KOPT-K1 (cell line): ENCODE data around the gene RCAN1.

ENCODE experiments used
- H3K27ac ChIP-seq: fragments of 200-600 bp; sonication (generic); 2 replicates; pipeline ENCODE4 v1.5.1; 2016; ENCODE audit warnings: antibody characterized with exemption, mild to moderate bottlenecking, low read depth, low read length; ENCODE audit not compliant: poor library complexity, severe bottlenecking
- H3K36me3 ChIP-seq: fragments of 200-600 bp; sonication (generic); 2 replicates; pipeline ENCODE4 v1.5.1; 2017; ENCODE audit warnings: antibody characterized with exemption, mild to moderate bottlenecking, low read length, moderate library complexity; ENCODE audit not compliant: insufficient read depth
- H3K9me3 ChIP-seq: fragments of 200-600 bp; sonication (generic); 2 replicates; pipeline ENCODE4 v1.5.1; 2017; ENCODE audit warnings: antibody characterized with exemption, low read length, mild to moderate bottlenecking; ENCODE audit not compliant: insufficient read depth, poor library complexity, severe bottlenecking

The RCAN1 gene

DNA sequence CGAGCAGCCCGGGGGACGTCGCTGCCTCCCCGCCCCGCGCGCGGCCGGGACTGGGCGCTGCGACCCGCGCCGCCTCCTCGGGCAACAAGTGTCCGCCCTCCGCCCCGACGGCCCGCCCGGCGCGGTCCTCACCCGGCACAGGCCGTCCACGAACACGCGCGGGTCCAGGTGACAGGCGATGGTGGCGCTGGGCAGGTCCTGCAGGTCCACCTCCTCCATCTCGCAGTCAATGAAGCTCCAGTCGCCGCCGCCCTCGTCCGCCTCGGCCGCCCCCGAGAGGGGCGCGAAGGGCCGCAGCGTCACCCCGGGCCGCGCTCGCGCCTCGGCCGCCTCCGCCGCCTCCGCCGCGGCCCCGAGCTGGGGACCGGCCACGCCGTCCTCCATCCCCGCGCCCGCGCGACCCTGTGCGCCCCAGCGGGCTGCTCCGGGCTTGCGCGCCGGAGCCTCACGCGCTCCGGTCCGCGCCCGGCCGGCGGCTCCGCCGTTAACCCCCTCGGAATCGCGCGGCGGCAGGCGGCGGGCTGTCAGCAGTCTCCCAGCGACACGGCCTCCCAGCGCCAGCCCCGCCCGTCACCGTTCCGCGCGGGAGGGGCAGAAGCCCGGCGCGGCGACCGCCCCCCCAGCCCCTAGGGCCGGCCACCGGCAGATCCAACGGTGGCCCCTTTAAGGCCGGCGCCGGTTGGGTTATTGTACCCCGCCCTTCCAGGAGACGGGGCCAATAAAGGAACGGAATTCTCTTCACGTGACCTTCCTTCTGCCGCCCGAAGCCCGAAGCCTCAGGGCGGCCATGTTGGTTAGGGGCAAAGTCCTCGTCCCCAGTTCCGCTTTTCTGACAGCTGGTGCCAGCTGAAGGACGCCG is at the start of gene RCAN1:
Gene RCAN1 (minus strand): TSS at position 486 of the 859 bp plus-strand sequence. CDS start 102 bp downstream, at position 384.
- Histone ChIP-seq H3K27ac (peak within 1 kb of the TSS; percentile 64), H3K9me3 (no peaks in the 10 kb centered on the region), H3K36me3 (no peaks in the 10 kb centered on the region)

DNA sequence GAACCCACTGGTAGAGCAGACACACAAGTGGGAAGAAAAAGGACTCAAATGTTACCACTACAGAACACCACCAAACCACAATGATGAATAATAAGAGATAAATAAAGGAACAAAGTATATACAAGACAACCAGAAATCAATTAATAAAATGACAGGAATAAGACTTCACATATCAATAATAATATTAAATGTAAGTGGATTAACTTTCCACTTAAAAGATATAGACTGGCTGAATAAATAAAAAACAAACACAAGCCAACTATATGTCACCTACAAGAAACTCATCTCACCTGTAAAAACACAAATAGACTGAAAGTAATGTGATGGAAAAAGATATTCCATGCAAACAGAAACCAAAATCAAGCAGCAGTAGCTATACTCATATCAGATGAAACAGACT is 46.9 kb upstream of the RCAN1 start:
- H3K36me3 ChIP-seq: no peaks in the 10 kb centered on the region
- no peak overlapping the region for H3K27ac ChIP-seq
- H3K9me3 ChIP-seq: peaks cover 34% of the 10 kb centered on the region

DNA sequence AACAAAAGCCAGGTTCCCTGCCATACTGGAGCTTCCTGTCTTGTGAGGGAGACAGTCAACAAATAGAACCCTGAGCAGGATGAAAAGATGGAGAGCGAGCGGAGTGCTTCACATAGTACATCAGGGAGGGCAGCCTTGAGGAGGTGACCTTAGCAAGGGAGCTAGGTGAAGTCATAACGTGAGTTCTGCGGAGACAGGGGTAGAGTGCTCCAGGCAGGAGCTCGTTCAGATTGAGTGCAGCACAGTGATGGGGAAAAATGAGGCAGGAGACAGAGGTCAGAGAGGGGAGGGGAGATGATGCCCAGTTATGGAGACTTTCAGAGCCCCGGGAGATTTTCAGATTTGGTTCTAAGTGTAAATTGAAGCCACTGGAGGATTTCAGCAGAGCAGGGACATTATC is 38.6 kb upstream of the RCAN1 start:
- Histone ChIP-seq H3K27ac (no peak overlapping the region), H3K9me3 (peaks cover 25% of the 10 kb centered on the region), H3K36me3 (no peaks in the 10 kb centered on the region)

DNA sequence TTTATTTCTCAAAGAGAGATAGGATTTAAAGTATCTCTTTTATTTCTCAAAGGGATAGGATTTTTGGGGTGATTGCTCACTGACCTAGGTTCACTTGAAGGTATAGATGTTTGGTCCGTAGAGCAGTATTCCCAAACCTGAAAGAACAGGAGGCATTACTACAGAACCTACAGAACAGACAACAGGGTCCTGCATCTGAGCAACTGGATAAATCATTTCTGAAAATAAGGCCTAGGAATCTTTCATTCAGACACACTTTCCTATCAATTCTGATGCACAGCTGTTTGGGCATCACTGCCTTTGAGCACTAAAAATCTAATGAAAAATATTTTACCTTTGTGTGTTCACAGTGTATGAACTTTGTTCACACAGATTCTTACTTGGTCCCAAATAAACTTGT is 36.7 kb upstream of the RCAN1 start:
- no peak overlapping the region for H3K27ac ChIP-seq
- H3K9me3 ChIP-seq: peaks cover 25% of the 10 kb centered on the region
- H3K36me3 ChIP-seq: no peaks in the 10 kb centered on the region

DNA sequence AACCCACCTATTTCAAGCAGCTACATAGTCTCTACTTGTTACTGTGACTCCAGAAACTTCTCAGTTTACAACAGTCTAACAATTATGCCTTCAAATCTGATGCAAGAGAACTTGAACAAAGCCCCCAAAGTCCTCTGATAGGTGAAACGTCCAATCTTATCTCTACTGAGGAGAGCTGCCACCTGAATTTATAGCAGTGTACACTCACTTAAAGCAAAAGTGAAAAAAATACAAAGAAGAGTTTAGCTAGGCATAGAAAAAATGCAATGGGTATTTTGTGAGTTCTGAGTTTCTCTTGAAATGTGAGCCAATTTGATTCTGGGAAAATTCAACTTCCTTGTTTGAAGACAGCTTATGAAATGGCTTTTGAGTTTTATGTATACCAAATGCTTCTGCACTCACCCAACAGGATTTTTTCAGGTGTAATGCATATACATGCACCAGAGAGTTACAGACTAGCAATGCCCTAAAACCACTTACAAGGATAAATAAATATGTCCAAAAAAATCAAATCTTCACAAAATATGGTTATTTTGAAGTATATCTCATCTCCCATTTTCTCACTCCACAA is 36.0 kb upstream of the RCAN1 start:
- no peak overlapping the region for H3K27ac ChIP-seq
- peaks cover 25% of the 10 kb centered on the region for H3K9me3 ChIP-seq
- no peaks in the 10 kb centered on the region for H3K36me3 ChIP-seq

DNA sequence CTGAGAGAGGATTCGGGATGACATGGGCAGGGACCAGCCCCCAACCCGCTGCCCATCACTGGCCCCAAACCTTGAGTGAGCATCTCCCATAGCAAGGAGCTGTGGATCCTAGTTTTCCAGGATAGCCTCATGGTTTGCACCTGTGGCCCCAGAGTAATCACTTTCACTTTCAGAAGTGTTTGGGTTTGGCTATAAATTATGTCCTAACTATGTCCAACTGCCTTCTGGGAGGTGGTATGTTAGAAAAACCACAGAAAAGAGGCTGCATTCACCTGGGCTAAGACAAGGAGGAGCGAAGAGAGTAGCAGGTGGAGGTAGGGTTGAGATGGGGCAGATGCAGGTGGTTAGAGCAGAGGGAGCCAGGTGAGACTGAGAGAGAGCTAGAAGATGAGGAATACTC is 34.5 kb upstream of the RCAN1 start:
- peaks cover 25% of the 10 kb centered on the region for H3K9me3 ChIP-seq
- H3K36me3 ChIP-seq: no peaks in the 10 kb centered on the region
- no peak overlapping the region for H3K27ac ChIP-seq

DNA sequence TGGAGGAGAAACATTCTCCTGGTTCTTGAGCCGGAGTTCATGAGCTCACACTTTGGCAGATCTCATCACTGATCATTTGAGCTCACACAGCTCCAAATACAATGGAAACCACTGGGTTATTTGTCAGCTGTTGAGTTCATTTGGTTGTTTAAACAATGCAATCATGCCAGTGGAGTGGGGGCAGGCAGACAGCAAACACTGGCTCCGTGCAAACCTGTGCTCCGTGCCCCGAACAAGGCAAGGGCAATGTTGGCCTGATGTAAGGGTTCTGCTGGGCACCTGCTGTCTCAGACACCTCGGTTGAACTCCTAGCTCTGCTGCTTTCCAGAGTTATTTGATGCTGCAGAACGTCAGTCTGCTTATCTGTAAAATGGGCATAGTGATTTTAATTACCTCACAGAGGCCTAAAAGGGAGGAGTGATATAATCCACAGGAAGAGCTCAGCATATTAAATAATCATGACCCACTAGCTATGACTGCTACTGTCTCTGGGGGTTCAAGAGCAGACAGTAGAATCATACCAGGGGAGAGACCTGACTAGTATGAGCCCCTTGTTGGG is 33.9 kb upstream of the RCAN1 start:
- Histone ChIP-seq H3K36me3 (no peaks in the 10 kb centered on the region), H3K27ac (no peak overlapping the region), H3K9me3 (peaks cover 25% of the 10 kb centered on the region)

DNA sequence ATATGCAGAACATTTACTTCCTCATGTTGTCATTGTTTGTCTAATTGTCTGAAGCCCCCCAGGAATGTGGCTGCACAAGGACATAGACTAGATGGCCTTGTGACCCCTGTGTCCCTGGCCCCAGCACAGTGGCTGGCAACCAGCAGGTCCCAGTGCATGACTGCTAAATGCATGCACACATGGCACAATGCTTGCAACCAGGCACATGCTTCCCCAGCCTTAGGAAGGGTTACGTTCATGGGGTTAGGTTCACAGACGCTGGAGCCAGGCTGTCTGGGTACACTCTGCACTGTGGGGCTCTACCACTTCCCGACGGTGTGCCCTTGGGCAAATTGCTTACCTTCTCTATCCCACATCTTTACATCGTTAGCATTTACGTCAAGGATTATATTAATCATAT is 32.6 kb upstream of the RCAN1 start:
- Histone ChIP-seq H3K9me3 (peaks cover 19% of the 10 kb centered on the region), H3K27ac (no peak overlapping the region), H3K36me3 (no peaks in the 10 kb centered on the region)

DNA sequence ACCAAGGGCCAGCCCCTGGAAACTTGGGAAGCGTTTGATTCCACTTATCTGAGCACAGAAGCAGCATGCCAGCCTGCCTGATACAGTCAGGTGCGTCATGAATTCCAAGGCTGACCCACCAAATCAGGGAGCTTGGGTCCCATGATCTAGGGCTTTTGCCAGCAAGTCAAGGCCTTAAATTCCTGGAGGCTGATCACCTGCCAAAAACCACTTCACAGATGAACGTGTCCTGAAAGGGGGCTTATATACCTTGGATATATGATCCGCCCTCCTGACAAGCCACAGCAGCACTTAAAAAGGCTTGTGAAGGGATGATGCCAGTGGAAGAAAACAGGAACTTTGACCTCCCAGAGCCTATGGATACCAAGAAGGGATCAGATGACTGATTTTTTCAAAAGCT is 29.9 kb upstream of the RCAN1 start:
- no peaks in the 10 kb centered on the region for H3K36me3 ChIP-seq
- H3K9me3 ChIP-seq: no peaks in the 10 kb centered on the region
- H3K27ac ChIP-seq: no peak overlapping the region

DNA sequence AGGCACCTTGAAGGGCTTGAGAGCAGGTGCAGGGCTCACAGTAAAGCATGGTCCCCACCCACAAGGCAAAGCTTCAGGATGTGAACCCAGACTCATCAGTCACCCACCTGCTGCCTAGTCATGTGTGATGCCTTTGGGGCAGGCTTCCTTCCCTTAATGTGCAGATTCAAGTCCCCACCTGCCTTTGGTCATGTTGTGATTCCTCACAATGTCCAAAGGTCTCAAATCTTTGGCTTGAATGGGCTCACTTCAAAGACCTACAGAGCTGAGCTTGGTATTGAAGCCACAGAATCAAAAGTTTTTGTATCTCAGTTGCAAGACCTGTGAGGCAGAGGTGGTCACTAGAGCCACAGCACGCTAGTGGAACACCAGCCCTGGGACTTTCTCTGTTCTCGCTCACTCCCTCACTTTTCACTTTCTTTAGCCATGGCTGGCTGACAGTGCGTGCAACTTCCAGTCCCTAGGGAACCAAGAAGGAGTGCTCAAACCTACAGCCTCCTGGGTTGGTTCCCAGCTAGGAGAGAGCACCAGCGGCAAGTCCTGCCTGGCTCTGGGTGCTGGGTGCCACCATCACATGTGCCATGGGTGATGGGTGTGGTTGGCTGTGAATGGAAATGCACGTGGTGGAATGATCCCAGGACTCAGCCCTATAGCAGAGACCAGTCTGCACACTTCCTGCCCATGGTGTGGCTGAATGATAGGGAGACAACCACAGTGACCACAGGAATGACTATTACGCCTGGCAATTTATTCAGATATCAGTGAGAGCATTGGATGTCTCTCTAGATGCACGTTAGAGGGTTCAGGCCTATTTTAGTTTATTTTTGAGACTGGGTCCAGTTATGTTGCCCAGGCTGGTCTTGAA is 27.5 kb upstream of the RCAN1 start:
- Histone ChIP-seq H3K9me3 (no peaks in the 10 kb centered on the region), H3K27ac (peak overlapping the region; percentile 3), H3K36me3 (no peaks in the 10 kb centered on the region)

DNA sequence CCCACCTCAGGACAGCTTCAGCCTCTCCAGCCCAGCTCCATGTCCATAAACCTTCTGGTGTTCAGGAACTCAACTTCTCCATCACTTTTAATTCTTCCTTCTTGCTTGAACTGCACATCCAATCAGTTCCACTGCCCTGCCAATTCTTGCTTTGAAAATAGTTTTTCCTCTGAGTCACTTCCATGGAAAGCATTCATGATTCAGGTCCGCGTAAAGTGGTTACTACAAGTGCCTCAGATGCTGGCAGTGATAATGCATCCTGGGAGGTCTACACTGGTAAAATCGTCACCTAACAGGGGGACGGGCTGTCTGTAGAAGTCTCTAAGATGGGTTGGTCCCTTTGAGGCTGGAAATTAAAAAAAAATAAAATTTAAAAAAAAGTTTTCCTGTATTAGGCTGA is 25.9 kb upstream of the RCAN1 start:
- Histone ChIP-seq H3K36me3 (no peaks in the 10 kb centered on the region), H3K9me3 (no peaks in the 10 kb centered on the region), H3K27ac (peak overlapping the region; percentile 69)

DNA sequence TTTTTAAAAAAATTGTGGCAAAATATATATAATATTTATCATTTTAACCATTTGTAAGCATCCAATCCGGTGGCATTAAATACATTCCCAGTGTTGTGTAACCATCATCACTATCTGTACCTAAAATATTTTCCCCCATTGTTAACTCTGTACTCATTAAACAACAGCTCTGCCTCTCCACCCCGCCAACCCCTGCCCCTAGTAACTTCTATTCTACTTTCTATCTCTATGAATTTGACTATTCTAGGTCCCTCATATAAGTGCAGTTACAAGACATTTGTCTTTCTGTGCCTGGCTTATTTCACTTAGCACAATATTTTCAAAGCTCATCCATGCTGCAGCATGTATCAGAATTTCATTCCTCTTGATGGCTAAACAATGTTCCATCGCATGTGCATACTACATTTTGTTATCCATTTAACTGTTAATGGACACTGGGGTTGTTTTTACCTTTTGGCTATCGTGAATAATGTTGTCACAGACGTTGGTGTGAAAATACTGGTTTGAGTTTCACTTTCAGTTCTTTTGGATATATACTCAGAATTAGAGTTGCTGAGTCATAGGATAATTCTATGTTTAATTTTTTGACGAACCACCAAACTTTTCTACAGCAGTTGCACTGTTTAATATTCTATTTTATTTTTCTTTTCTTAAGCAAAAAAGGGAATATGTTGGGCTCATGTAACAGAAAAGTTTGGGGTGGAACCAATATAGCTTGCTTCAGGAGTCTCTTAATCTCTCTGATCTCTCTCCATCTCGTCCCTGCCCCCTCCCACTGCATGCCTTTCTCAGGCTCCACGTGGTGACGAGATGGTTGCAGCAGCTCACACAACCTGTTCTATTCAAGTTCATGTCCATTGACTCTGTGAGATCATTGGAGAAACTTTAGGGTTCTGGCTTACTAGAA is 25.2 kb upstream of the RCAN1 start:
- H3K27ac ChIP-seq: peak overlapping the region; percentile 69
- no peaks in the 10 kb centered on the region for H3K9me3 ChIP-seq
- no peaks in the 10 kb centered on the region for H3K36me3 ChIP-seq

DNA sequence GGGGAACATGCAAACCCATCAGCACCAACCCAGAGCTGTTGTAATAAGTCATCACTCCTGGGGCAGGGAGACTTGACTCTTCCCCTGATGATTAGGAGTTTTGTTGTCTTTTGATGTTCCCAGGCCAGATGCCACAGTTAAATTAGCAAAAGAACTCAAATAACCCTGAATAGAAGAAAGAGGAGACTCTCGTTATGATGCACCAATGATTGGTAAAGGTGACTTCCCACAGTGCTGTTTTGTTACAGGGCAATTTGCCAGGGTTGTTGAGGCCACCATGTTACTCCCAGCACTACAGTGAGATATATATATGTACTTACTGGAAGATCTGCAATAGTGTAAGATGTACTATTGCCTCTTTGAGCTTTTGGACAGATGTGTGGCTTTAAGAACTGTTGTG is 24.3 kb upstream of the RCAN1 start:
- Histone ChIP-seq H3K9me3 (no peaks in the 10 kb centered on the region), H3K36me3 (no peaks in the 10 kb centered on the region), H3K27ac (peak overlapping the region; percentile 69)

DNA sequence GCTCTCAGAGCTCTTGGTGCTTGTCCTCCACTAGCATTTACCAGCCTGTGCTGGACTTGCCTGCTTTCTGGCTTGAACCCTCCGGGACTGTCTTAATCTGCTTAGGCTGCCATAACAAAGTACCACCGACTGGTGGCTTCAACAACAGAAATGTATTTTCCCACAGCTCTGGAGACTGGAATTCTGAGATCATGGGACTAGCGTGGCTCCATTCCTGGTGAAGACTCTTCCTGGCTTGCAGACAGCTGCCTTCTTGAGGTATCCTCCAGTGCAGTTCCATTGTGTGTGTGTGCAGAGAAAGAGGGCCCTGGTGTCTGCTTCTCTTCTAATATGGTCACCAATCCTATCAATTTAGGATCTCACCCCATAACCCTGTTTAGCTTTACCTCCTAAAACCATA is 22.0 kb upstream of the RCAN1 start:
- Histone ChIP-seq H3K27ac (no peak overlapping the region), H3K9me3 (no peaks in the 10 kb centered on the region), H3K36me3 (no peaks in the 10 kb centered on the region)
